ENCODE measurements around the gene BBC3.

The BBC3 gene

DNA sequence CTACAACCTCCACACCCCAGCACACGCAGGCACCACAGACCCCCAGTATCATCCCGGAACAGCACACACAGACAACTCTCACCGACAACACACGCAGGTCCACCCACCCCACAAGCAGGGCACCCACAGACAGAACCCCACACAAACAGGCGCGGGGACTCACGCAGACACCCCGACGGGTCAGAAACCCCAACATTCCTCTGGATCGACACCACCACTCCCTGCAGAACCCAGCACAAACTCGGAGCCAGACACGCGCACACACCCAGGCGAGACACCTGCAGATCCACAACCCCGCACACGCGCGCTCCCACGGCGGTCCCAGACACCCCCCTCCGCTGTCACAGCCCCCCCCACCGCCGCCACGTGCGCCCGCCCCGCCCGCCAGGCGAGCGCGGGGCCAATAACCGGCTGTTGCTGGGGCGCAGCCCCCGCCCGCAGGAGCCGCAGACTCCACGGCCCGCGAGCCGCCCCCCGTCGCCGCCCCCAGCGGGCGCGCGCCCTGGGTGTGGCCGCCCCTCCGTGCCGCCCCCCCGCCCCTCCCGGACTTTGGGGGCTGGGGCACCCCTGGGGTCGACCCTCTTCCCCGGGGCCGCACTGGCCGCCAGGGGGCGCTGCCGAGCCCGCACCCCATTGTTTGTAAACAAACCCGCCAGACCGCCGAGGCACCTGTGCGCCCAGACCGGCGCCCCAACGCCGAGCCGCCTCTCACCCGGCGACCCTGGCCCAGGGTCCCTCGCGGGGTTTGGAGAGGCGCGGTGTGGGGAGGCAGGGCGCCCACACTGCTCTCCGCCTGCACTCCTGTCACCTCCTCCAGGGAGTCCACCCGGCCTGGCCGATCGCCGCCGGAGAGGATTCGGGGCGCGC is 712 bp downstream of the BBC3 start:
- H3K4me1 ChIP-seq (ENCODE audit: insufficient read depth, low read length), result peaks cover 14% of the 10 kb centered on the region
- H3K9ac ChIP-seq (ENCODE audit: low read depth, low read length), result peak overlapping the region; percentile 75
- peaks cover 4% of the 10 kb centered on the region for H3K36me3 ChIP-seq (ENCODE audit: insufficient read depth, low read length)
- no peaks in the 10 kb centered on the region for H3K9me3 ChIP-seq (ENCODE audit: control insufficient read depth, insufficient read depth, low read length)

DNA sequence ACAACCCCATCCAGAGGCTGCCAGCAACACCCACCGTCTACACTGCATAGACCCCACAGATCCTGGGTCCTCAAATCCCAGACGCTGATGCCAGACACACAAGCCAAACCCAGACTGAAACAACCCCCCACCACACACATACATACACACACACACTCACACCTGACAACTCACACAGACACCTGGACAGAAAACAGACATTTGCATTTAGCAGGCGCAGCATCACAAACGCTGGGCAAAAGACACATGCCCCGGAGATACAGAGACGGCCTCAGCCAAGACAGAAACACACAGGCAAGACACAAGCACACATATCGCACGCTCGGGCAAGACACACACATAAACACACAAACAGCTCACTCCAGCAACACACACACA is 1.3 kb downstream of the BBC3 start:
- no peaks in the 10 kb centered on the region for H3K9me3 ChIP-seq (ENCODE audit: control insufficient read depth, insufficient read depth, low read length)
- H3K36me3 ChIP-seq (ENCODE audit: insufficient read depth, low read length), result peaks cover 7% of the 10 kb centered on the region
- H3K4me1 ChIP-seq (ENCODE audit: insufficient read depth, low read length), result peaks cover 14% of the 10 kb centered on the region
- peak overlapping the region; percentile 75 for H3K9ac ChIP-seq (ENCODE audit: low read depth, low read length)

GRCh38 chr19:47228937-47229675 is 1.9 kb downstream of the BBC3 start:
- Histone ChIP-seq H3K9me3 (ENCODE audit: control insufficient read depth, insufficient read depth, low read length) (no peaks in the 10 kb centered on the region), H3K9ac (ENCODE audit: low read depth, low read length) (peak overlapping the region; percentile 75), H3K36me3 (ENCODE audit: insufficient read depth, low read length) (peaks cover 7% of the 10 kb centered on the region), H3K4me1 (ENCODE audit: insufficient read depth, low read length) (peaks cover 14% of the 10 kb centered on the region)

DNA sequence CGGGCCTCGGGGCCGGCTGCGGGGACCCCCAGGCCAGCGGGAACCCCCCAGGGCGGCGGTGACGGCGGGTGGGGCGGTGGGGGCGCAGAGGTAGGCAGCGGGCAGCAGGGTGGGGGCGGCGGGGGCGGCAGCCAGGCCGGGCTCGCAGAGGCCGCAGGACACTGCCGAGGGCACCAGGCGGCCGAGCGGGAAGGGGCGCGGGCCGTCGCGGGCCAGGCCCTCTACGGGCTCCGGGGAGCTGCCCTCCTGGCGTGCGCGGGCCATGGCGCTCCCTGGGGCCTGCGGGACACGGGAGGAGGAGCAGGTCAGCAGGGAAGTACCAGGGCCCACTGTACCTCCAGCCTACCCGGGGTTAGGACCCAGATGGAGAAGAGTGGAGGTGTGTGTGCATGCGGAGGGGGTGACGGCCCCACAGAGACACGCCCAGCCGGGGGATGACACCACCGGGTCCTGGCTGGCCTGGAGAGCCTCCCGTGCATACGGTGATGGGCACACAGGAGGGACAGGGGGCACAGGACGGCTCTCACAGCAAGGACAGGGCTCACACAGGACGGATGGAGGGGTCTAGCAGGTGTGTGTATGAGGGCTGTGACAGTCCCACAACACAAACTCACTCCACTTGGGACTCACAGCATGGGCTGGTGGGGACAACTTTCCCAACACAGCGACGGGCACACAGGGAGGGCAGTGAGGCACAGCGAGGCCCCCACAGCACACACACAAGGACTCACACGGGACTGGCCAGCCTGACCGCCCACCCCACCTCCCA is 2.6 kb downstream of the BBC3 start:
- H3K9me3 ChIP-seq (ENCODE audit: control insufficient read depth, insufficient read depth, low read length), result no peaks in the 10 kb centered on the region
- H3K9ac ChIP-seq (ENCODE audit: low read depth, low read length), result peak overlapping the region; percentile 76
- H3K36me3 ChIP-seq (ENCODE audit: insufficient read depth, low read length), result peaks cover 7% of the 10 kb centered on the region
- H3K4me1 ChIP-seq (ENCODE audit: insufficient read depth, low read length), result peaks cover 14% of the 10 kb centered on the region

DNA sequence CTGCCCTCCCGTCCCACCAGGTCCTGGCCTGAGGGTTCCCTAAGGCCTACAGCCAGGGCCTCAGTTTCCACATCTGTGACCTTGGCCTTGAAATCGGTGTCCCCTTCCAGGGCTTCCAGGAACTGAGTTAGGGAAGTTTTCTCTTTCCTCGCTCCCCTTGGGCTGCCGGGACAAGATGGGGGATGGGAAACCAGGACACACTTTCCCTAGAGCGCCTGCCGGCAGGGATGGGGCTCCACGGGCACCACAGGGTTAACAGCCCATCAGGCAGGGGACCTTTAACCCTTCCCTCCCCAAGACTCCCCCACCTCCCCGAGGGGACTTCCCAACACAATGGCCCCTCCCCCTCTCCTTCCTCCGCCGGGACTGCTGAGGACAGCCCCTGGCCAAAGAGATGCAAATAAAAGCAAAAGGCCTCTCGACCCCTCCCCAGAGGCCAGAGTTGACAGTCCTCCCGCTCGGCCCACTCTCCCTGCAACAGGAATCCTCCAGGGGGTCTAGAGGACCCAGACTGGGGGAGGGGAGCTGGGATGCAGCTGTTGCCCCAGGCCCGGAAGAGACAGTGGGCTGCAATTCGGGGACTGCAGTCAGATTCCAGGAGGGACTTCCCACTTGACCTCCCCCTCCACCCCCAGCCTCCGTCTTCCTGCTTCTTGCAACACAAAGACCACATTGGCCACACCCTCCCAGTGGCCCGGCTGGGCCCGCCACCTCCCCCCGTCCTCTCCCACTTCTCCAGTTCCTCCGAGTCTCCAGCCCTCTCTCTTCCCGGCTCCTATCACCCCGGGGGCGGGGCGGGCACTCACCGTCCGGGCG is 3.4 kb downstream of the BBC3 start:
- Histone ChIP-seq H3K4me1 (ENCODE audit: insufficient read depth, low read length) (peaks cover 10% of the 10 kb centered on the region), H3K9me3 (ENCODE audit: control insufficient read depth, insufficient read depth, low read length) (no peaks in the 10 kb centered on the region), H3K9ac (ENCODE audit: low read depth, low read length) (peak overlapping the region; percentile 76), H3K36me3 (ENCODE audit: insufficient read depth, low read length) (peaks cover 7% of the 10 kb centered on the region)

DNA sequence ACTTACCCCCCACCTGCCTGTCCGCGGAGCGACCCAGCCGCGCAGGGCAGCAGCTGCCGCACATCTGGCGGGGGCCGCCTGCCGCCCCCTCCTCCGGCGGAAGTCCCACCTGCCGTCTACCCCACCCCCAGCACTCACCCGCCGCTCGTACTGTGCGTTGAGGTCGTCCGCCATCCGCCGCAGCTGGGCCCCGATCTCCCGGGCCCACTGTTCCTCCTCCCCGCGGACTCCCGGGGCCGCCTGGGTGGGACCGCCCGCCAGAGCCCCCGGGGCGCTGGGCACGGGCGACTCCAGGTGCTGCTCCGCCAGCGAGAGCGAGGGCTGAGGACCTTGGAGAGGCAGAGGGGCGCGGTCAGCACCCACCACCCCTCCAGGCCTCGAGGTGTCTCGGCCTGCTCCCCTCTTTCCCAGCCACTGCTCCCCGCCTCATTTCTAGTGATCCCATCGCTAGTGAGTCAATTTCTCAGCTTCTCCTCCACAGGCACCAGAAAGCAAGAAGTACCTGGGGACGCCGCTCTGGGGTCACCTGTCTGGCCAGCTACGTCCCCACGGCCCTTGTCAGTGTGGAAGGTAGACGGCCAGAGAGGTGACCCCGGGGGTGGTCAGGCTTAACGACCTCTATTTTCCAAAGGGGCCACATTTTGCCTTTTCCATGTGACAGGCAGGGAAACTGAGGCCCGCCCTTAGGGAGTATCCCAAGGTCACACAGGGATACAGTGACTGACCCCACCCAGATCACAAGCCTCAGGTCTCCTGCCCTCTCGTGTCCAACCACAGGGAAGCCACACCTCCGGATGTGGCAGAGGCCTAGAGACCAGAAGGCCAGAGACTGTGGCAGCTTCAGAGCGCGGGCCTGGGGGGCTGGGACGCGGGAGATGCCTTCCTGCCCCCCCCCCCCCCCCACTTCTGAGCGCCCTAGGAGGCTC is 4.3 kb downstream of the BBC3 start:
- H3K9ac ChIP-seq (ENCODE audit: low read depth, low read length), result peak overlapping the region; percentile 76
- no peaks in the 10 kb centered on the region for H3K9me3 ChIP-seq (ENCODE audit: control insufficient read depth, insufficient read depth, low read length)
- peaks cover 8% of the 10 kb centered on the region for H3K4me1 ChIP-seq (ENCODE audit: insufficient read depth, low read length)
- peaks cover 7% of the 10 kb centered on the region for H3K36me3 ChIP-seq (ENCODE audit: insufficient read depth, low read length)

DNA sequence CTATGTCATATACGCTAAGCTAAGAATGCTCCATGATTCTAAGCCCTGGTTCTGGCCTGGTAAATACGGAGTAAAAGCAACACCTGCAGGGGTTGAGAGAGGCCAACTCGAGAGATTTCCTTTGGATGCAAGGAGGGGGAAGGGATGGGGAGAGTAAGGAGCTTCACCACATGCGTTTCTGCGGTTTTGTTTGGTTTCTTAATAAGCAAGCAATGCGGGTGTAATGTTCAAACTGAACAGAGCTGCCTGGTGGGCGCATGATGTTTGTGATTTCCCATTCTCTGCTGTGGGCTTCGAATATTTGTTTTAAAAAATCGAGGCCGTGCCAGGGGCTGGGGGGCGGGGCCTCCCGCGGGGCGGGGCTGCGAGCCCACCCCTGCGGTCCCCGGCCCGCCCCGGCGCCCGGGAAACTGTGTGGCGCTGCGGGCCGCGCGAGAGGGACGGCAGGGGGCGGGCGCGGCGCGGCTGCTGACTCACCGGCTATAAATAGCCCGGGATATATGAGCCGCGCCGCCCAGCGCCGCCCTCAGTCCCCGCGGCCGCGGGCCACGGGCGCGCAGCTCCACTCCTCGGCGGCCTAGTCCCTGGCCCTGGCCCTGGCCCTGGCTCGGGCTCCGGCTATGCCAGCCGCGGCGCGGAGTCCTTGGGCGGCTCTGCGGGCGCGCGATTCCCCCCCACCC is 5.1 kb downstream of the BBC3 start:
- Histone ChIP-seq H3K9me3 (ENCODE audit: control insufficient read depth, insufficient read depth, low read length) (no peaks in the 10 kb centered on the region), H3K4me1 (ENCODE audit: insufficient read depth, low read length) (peaks cover 4% of the 10 kb centered on the region), H3K36me3 (ENCODE audit: insufficient read depth, low read length) (peaks cover 9% of the 10 kb centered on the region), H3K9ac (ENCODE audit: low read depth, low read length) (peak overlapping the region; percentile 76; the same call in 1 of the 2 replicates)

- H3K9ac ChIP-seq (ENCODE audit: low read depth, low read length), result no peak overlapping the region
- peaks cover 4% of the 10 kb centered on the region for H3K4me1 ChIP-seq (ENCODE audit: insufficient read depth, low read length)
- peaks cover 13% of the 10 kb centered on the region for H3K36me3 ChIP-seq (ENCODE audit: insufficient read depth, low read length)
- no peaks in the 10 kb centered on the region for H3K9me3 ChIP-seq (ENCODE audit: control insufficient read depth, insufficient read depth, low read length)
Observed at GRCh38 chr19:47221890-47222289, 9.1 kb downstream of the BBC3 start.

GRCh38 chr19:47221080-47221841 is 9.7 kb downstream of the BBC3 start:
- Histone ChIP-seq H3K36me3 (ENCODE audit: insufficient read depth, low read length) (peaks cover 13% of the 10 kb centered on the region), H3K4me1 (ENCODE audit: insufficient read depth, low read length) (peaks cover 4% of the 10 kb centered on the region), H3K9me3 (ENCODE audit: control insufficient read depth, insufficient read depth, low read length) (no peaks in the 10 kb centered on the region), H3K9ac (ENCODE audit: low read depth, low read length) (no peak overlapping the region)

- peaks cover 15% of the 10 kb centered on the region for H3K36me3 ChIP-seq (ENCODE audit: insufficient read depth, low read length)
- peaks cover 4% of the 10 kb centered on the region; the same call in 1 of the 2 replicates for H3K4me1 ChIP-seq (ENCODE audit: insufficient read depth, low read length)
- no peaks in the 10 kb centered on the region for H3K9me3 ChIP-seq (ENCODE audit: control insufficient read depth, insufficient read depth, low read length)
- H3K9ac ChIP-seq (ENCODE audit: low read depth, low read length), result no peak overlapping the region
Observed at GRCh38 chr19:47215581-47215980, 15.4 kb downstream of the BBC3 start.

- H3K9ac ChIP-seq (ENCODE audit: low read depth, low read length), result no peak overlapping the region; the same call in 1 of the 2 replicates
- H3K36me3 ChIP-seq (ENCODE audit: insufficient read depth, low read length), result peaks cover 38% of the 10 kb centered on the region
Observed at GRCh38 chr19:47210689-47211316, 20.2 kb downstream of the BBC3 start.

GRCh38 chr19:47210180-47210490 is 20.9 kb downstream of the BBC3 start:
- H3K4me1 ChIP-seq (ENCODE audit: insufficient read depth, low read length), result peaks cover 16% of the 10 kb centered on the region
- peaks cover 45% of the 10 kb centered on the region for H3K36me3 ChIP-seq (ENCODE audit: insufficient read depth, low read length)
- no peak overlapping the region for H3K9ac ChIP-seq (ENCODE audit: low read depth, low read length)

More at GRCh38 chr19:47210689-47211316, 20.2 kb downstream of the BBC3 start:
- peaks cover 16% of the 10 kb centered on the region for H3K4me1 ChIP-seq (ENCODE audit: insufficient read depth, low read length)
- H3K9me3 ChIP-seq (ENCODE audit: control insufficient read depth, insufficient read depth, low read length), result no peaks in the 10 kb centered on the region

More at GRCh38 chr19:47210180-47210490, 20.9 kb downstream of the BBC3 start:
- H3K9me3 ChIP-seq (ENCODE audit: control insufficient read depth, insufficient read depth, low read length), result no peaks in the 10 kb centered on the region
